ENCODE data around the gene MEAK7.

Gene MEAK7

GRCh38 chr16:84466692-84467091, 37.8 kb downstream of the MEAK7 start:
- DNase-seq (ENCODE audit: low spot score), result no peak

- peak; percentile 34 for DNase-seq (ENCODE audit: low spot score)
These were observed 39.3 kb downstream of the MEAK7 start for GRCh38 chr16:84465154-84465553.

GRCh38 chr16:84464116-84464515, 40.3 kb downstream of the MEAK7 start:
- DNase-seq (ENCODE audit: low spot score), result no peak

DNA sequence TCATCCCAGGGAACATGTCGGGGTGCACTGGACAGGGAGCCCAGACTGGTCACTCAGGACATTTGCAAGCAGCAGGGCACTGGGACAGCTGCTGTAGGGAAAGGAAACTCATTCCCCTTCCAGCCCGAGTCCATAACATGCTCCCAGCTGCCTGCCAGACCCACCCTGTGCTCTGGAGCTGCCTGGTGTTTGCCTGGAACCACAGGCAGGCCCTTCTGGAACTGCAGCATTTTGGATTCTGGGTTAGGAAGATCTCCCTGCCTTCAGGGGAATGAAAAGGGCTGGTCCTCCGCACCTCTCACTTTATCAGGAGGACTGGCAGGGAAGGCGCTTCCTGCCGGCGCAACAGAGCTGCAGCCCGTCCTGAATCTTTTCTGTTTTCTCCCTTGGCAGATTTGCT, 41.2 kb downstream of the MEAK7 start:
- DNase-seq (ENCODE audit: low spot score), result no peak

DNA sequence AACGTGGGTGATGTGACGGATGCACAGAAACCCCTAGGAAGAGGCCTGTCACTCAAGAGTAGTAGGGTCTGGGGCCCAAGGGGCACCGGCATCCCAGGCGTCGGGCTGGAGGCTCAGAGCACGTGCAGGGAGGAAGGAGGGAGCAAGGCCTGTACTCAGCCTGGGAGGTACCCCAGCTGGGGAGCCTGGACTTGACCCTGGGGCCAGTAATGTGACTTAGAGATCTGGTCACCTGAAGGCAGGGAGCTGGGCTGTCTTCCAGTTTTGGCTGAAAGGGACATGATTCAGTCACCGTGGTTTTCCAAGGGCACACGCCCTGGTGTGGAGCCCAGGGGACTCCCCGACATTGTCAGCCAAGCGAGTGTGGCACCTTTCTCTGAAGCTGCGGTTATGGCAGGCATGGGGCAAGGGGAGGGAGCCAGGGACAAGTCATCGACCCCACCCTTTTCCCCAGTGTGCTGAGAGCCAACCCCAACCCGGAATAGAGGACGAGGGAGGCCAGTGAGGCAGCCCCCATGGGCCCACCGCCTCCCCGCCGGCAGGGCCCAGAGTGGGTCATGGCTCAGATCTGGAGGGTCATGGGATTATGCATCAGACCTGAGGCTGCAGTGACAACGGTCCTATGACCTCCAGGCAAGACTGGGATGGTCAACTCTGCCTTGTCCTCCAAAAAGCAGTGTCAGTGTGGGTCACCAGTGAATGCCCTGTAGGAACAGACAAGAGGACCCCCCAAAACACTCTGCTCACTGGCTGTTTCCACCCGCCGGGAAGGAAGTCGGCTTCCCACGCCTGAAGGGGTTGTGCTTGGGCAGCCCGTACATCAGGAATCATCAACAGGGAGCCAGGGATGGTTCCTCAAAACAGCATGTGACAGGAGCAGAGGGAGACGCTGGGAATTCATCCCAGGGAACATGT, 41.9 kb downstream of the MEAK7 start:
- no peak for DNase-seq (ENCODE audit: low spot score)

GRCh38 chr16:84461413-84462295, 42.8 kb downstream of the MEAK7 start:
- DNase-seq (ENCODE audit: low spot score), result no peak

DNA sequence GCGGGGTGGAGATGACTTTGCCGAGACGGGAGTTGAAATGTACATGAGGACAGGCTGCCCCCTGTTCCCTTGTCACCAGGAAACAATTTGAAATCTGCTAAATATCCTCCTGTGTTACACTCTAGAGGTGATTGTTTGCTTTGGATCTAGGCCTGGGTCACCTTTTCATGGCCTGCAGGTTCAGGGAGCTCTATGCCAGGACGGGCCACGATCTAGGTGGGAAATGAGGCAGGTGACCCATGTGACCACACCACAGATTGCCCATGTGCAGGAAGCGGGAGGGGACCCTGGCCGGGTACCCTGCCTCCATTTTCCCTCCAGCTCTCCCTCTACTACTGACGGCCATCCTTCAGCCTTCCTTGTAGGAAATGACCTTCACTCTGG, 43.4 kb downstream of the MEAK7 start:
- no peak for DNase-seq (ENCODE audit: low spot score)

DNA sequence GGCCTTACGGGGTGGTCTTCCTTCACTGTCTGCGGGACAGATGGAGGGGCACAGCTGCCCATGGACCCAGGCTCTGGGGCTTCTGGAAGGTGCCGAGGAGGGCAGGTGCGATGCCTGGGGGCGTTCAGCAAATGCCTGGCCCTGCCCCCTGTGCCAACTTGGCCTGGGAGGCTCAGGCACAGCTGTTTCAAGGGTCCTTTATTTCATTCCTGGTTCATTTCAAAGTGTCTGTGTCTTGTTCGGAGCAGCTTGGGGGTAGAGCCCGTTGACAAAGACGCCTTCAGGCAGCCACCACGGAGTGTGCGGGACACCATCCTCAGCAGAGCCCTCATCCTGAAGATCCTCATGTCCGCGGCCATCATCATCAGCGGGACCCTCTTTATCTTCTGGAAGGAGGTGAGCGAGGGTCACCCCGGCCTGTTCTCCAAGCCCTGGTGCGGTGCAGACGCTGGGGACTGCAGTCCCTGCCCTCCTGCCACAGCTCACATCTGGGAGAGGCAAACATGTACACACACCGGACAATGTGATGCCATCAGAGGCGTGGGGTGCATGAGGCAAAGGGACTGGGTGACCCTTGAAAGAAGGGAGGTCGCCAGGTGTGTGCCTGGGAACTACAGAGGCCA, 43.9 kb downstream of the MEAK7 start:
- no peak for DNase-seq (ENCODE audit: low spot score)

DNA sequence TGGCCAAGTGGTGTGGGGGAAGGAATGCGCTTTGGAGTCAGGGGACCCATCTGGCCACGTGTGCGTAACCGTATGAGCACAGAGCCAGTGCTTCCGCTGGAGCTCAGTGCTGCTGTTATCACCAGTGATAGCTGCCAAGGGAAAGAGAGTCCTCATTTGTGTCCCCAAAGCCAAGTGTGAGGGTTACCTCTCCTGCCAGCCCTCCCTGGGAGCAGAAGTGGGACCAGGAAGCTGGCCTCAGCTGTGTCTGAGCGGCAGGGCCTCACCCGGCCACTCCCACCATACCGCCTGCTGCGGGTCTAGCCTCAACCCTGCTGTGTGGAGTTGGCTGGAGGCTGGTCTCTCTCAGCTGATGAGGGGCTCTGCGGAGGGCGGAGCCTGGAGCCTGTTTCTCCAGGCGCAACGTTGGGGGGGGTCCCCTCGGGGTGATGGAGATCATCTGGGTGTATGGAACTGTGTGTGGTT, 44.5 kb downstream of the MEAK7 start:
- no peak for DNase-seq (ENCODE audit: low spot score)

- no peak for DNase-seq (ENCODE audit: low spot score)
These were observed 44.9 kb downstream of the MEAK7 start for GRCh38 chr16:84459533-84459894.

GRCh38 chr16:84458606-84459532, 45.6 kb downstream of the MEAK7 start:
- DNase-seq (ENCODE audit: low spot score), result no peak

GRCh38 chr16:84455031-84455430, 49.4 kb downstream of the MEAK7 start:
- DNase-seq (ENCODE audit: low spot score), result no peak
